ENCODE measurements around the gene ZSWIM1. TPM values are rescaled to one million over a fixed set of nuclear protein-coding genes. Genes with fewer than 3 reads are reported as not detected.

Gene ZSWIM1
- total RNA-seq, 1 experiment from 2014 or later = 13.4 TPM

DNA sequence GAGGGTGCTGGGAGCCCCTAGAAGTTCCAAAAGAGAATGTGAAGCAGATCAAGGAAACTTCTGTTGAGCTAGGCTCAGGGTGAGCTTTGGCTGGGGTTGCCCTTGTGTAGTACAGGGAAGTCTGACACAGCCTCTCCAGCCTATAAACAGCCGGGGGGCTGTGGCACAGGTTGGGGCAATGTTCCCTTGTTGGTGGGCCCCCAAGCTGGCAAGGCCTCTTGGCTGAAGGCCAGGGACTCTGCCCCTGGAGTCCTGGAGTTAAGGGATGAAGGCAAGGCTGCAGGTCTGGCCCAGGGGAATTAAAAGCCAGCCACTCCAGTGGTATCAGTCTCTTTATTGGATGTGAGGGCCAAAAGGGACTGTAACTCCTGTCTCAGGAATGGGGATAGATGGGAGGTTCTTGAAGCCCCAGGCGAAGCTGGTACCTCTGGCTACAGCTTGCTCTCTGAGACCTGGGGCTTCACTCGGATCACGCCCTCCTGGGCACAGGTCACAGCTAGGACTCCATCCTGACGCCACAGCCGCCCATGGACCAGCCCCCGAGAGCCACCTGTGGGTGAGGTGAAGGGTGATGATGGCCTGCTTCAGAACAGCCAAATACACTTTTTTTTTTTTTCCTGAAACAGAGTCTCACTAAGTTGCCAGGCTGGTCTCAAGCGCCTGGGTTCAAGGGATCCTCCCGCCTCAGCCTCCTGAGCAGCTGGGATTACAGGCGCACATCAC, 39.5 kb upstream of the ZSWIM1 start:
- CTCF ChIA-PET = no interaction called here

DNA sequence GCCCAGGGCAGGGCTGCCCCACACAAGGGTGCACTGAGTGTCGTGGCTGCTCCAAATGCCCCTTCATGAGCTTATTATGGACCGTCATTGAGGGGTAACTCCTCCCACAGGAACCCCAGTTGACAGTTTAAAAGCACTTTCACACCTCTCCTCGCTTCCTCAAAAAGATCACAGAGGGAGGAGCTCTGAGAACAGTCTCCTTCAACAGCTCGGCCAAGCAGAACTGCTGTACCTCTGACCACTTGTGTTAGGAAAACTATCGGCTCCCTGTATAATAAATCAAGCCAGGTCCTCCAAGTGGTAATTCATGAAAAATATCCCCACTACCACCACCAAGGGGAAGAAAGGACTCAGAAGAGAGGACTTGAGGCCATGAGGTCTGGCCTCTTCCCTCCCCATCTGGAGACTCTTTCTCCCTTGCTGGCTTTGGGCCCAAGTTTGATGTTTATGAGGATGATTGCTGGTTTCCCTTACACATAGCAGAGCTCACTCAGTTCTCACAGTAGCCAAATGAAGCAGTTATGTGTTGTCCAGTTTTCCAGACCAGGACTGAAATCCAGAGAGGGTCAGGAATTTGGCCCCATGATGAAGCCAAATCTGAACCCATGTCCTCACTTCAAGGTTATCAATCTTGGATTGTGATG, 38.7 kb upstream of the ZSWIM1 start:
- ChIA-PET CTCF (no interaction called here), POLR2A (no interaction called here)
- Histone ChIP-seq H3K4me3 (ENCODE audit: low read depth in 2 of 2, low read length in 2 of 2) (no peak overlapping the region), H3K9me3 (ENCODE audit: control insufficient read depth, insufficient read depth, low read depth, low read length) (no peaks in the 10 kb centered on the region), H3K27me3 (ENCODE audit: control insufficient read depth, insufficient read depth, low read length) (no peaks in the 10 kb centered on the region), H3K4me1 (ENCODE audit: control insufficient read depth, insufficient read depth, low read length) (peaks cover 5% of the 10 kb centered on the region), H3K27ac (ENCODE audit: low read length) (no peak overlapping the region), H3K36me3 (ENCODE audit: control insufficient read depth, insufficient read depth, low read length) (0 out of 2 replicates have a peak, but pooled peaks cover 2% of the 10 kb centered on the region)
- in situ Hi-C loops (cut with HindIII; ENCODE audit: low pct_unique_long_range_greater_than_20kb, low sequenced_read_pairs) (no loop called here), intact Hi-C loops (cut with micrococcal nuclease; ENCODE audit: unreplicated experiment) (no loop called here)
- DNase-seq (ENCODE audit: low read depth, low spot score) = no peak
- TF ChIP-seq, protein P1, sequence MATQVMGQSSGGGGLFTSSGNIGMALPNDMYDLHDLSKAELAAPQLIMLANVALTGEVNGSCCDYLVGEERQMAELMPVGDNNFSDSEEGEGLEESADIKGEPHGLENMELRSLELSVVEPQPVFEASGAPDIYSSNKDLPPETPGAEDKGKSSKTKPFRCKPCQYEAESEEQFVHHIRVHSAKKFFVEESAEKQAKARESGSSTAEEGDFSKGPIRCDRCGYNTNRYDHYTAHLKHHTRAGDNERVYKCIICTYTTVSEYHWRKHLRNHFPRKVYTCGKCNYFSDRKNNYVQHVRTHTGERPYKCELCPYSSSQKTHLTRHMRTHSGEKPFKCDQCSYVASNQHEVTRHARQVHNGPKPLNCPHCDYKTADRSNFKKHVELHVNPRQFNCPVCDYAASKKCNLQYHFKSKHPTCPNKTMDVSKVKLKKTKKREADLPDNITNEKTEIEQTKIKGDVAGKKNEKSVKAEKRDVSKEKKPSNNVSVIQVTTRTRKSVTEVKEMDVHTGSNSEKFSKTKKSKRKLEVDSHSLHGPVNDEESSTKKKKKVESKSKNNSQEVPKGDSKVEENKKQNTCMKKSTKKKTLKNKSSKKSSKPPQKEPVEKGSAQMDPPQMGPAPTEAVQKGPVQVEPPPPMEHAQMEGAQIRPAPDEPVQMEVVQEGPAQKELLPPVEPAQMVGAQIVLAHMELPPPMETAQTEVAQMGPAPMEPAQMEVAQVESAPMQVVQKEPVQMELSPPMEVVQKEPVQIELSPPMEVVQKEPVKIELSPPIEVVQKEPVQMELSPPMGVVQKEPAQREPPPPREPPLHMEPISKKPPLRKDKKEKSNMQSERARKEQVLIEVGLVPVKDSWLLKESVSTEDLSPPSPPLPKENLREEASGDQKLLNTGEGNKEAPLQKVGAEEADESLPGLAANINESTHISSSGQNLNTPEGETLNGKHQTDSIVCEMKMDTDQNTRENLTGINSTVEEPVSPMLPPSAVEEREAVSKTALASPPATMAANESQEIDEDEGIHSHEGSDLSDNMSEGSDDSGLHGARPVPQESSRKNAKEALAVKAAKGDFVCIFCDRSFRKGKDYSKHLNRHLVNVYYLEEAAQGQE (IDR thresholded peaks at IDR 0.05; ENCODE audit: insufficient read depth in 1 of 2, low read depth in 2 of 2, low read length in 1 of 2) = no peak
- TF ChIP-seq, protein P2, sequence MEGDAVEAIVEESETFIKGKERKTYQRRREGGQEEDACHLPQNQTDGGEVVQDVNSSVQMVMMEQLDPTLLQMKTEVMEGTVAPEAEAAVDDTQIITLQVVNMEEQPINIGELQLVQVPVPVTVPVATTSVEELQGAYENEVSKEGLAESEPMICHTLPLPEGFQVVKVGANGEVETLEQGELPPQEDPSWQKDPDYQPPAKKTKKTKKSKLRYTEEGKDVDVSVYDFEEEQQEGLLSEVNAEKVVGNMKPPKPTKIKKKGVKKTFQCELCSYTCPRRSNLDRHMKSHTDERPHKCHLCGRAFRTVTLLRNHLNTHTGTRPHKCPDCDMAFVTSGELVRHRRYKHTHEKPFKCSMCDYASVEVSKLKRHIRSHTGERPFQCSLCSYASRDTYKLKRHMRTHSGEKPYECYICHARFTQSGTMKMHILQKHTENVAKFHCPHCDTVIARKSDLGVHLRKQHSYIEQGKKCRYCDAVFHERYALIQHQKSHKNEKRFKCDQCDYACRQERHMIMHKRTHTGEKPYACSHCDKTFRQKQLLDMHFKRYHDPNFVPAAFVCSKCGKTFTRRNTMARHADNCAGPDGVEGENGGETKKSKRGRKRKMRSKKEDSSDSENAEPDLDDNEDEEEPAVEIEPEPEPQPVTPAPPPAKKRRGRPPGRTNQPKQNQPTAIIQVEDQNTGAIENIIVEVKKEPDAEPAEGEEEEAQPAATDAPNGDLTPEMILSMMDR (IDR thresholded peaks at IDR 0.05) = no peak
- no peak for TF ChIP-seq SIN3A (IDR thresholded peaks at IDR 0.05; ENCODE audit: borderline replicate concordance, insufficient read depth, low read depth, low read length)
- no peak for TF ChIP-seq TCF7L2 (IDR thresholded peaks at IDR 0.05; ENCODE audit: low read depth, low read length)
- TF ChIP-seq POLR2AphosphoS5 (IDR thresholded peaks at IDR 0.05; ENCODE audit: low read depth, low read length) = no peak; the same call in 1 of the 2 replicates
- no TSS peak for BruUV-seq (replicated peaks)
- no peak; the same call in 1 of the 2 replicates for ATAC-seq

More for the DNA sequence above, 39.5 kb upstream of the ZSWIM1 start:
- ATAC-seq (peak; percentile 33), DNase-seq (ENCODE audit: low read depth, low spot score) (no peak)
- no peak for TF ChIP-seq TCF7L2 (IDR thresholded peaks at IDR 0.05; ENCODE audit: low read depth, low read length)
- H3K4me3 ChIP-seq (ENCODE audit: low read depth in 2 of 2, low read length in 2 of 2) = no peak overlapping the region
- H3K9me3 ChIP-seq (ENCODE audit: control insufficient read depth, insufficient read depth, low read depth, low read length) = no peaks in the 10 kb centered on the region
- no peaks in the 10 kb centered on the region for H3K27me3 ChIP-seq (ENCODE audit: control insufficient read depth, insufficient read depth, low read length)
- POLR2A ChIA-PET = no interaction called here
- peaks cover 11% of the 10 kb centered on the region for H3K4me1 ChIP-seq (ENCODE audit: control insufficient read depth, insufficient read depth, low read length)
- in situ Hi-C loops (cut with HindIII; ENCODE audit: low pct_unique_long_range_greater_than_20kb, low sequenced_read_pairs) (no loop called here), intact Hi-C loops (cut with micrococcal nuclease; ENCODE audit: unreplicated experiment) (no loop called here)
- H3K36me3 ChIP-seq (ENCODE audit: control insufficient read depth, insufficient read depth, low read length) = peaks cover 2% of the 10 kb centered on the region; the same call in 1 of the 2 replicates
- H3K27ac ChIP-seq (ENCODE audit: low read length) = no peak overlapping the region
- BruUV-seq (replicated peaks) = no TSS peak

DNA sequence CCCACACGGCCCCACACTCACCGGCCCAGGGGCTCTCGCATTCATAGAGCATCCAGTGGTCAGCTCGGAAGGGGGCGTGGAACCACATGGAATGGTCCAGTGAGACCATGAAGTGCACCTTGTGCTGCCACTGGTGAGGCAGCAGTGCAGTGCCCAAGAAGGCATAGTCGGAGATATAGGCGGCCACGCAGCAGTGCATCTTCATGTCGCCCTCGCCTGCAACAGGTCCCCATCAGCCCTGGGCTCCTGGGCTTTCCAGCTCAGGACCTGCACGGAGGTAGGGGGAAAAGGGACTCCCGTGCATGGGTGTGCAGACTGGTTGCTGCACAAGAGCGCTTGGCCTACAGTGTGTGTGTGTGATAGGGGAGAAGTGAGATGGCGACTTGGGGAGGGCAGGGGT, 37.5 kb upstream of the ZSWIM1 start:
- H3K4me3 ChIP-seq (ENCODE audit: low read depth in 2 of 2, low read length in 2 of 2) = no peak overlapping the region
- H3K4me1 ChIP-seq (ENCODE audit: control insufficient read depth, insufficient read depth, low read length) = peaks cover 5% of the 10 kb centered on the region
- ChIA-PET CTCF (no interaction called here), POLR2A (no interaction called here)
- no TSS peak for BruUV-seq (replicated peaks)
- no peak for ATAC-seq
- no peaks in the 10 kb centered on the region for H3K27me3 ChIP-seq (ENCODE audit: control insufficient read depth, insufficient read depth, low read length)
- no peaks in the 10 kb centered on the region for H3K9me3 ChIP-seq (ENCODE audit: control insufficient read depth, insufficient read depth, low read depth, low read length)
- H3K27ac ChIP-seq (ENCODE audit: low read length) = no peak overlapping the region
- H3K36me3 ChIP-seq (ENCODE audit: control insufficient read depth, insufficient read depth, low read length) = 0 out of 2 replicates have a peak, but pooled peaks cover 2% of the 10 kb centered on the region
- intact Hi-C loops (cut with micrococcal nuclease; ENCODE audit: unreplicated experiment) = no loop called here
- TF ChIP-seq, protein P1 (IDR thresholded peaks at IDR 0.05; ENCODE audit: insufficient read depth in 1 of 2, low read depth in 2 of 2, low read length in 1 of 2) = no peak
- TF ChIP-seq SIN3A (IDR thresholded peaks at IDR 0.05; ENCODE audit: borderline replicate concordance, insufficient read depth, low read depth, low read length) = no peak
- DNase-seq (ENCODE audit: low read depth, low spot score) = no peak
- in situ Hi-C loops (cut with HindIII; ENCODE audit: low pct_unique_long_range_greater_than_20kb, low sequenced_read_pairs) = no loop called here

All from Panc1 (cell line).